ENCODE results near the gene SH2D3A. TPM values are rescaled to one million over a fixed set of nuclear protein-coding genes. Genes with fewer than 3 reads are reported as not detected.
A peak's percentile ranks its signal among the peaks of the same experiment; 100 is the strongest.

Gene SH2D3A
- total and polyA plus RNA-seq, 2 of the 4 experiments (the other 2 are of a cell fraction), result under 0.01 to 0.09 TPM

DNA sequence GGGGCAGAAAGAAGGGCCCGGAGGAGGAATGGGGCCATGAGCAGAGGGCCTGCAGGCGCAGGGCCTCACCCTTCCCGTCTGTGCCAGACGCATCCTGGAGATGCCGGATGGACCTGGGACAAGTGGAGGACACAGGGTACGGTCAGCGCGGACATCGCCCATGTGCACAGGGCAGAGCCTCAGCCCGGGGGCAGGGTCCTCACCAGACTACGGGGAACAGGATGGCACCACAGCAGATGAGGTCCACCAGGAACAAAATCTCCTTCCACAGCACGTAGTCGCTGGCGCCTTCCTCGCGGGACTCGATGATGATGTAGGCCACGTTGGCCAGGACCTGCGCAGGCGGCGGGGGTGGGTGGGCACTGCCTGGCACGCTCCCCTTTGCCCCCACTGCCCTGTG lies 35.4 kb downstream of the SH2D3A start:
- intact Hi-C loops (cut with micrococcal nuclease), result loop anchor here (10.0 kb wide), 1 partner anchor 333 kb away; the partner anchor contains the start of gene ZNF557

More for the DNA sequence above, 35.4 kb downstream of the SH2D3A start:
- Histone ChIP-seq H3K4ac (ENCODE audit: low read depth, low read length) (no peak overlapping the region), H3K14ac (replicated peaks; ENCODE audit: low read depth, low read length) (no peak overlapping the region), H4K5ac (ENCODE audit: low read depth, low read length) (no peak overlapping the region), H4K8ac (ENCODE audit: low read depth in 2 of 2, low read length in 2 of 2) (no peak overlapping the region), H3K9me1 (ENCODE audit: insufficient read depth, low read length) (peaks cover 3% of the 10 kb centered on the region; the same call in 1 of the 2 replicates), H2AK9ac (replicated peaks; ENCODE audit: low read depth, low read length, poor library complexity) (peak overlapping the region; percentile 61), H3K18ac (ENCODE audit: low read depth, low read length) (no peak overlapping the region), H2BK120ac (ENCODE audit: low read depth, low read length) (no peak overlapping the region), H3K27ac (ENCODE audit: insufficient read depth, low read length) (no peak overlapping the region), H3K4me2 (ENCODE audit: low read depth, low read length) (no peak overlapping the region), H3K9ac (ENCODE audit: low read depth, low read length) (no peak overlapping the region), H2BK15ac (ENCODE audit: low read depth, low read length) (no peak overlapping the region), H3K9me3 (ENCODE audit: control insufficient read depth, insufficient read depth, low read length) (no peaks in the 10 kb centered on the region), H2BK5ac (ENCODE audit: low read depth, low read length, poor library complexity, severe bottlenecking) (no peak overlapping the region), H3K4me1 (ENCODE audit: control insufficient read depth, insufficient read depth, low read length) (0 out of 2 replicates have a peak, but pooled peaks cover 1% of the 10 kb centered on the region), H2AFZ (replicated peaks; ENCODE audit: low read length, poor library complexity) (no peak overlapping the region), H3K79me1 (ENCODE audit: low read depth in 1 of 2, low read length in 2 of 2) (peaks cover 0 to 24% of the 10 kb centered on the region in 2 experiments; a peak in 3 of 4 replicates), H3K56ac (ENCODE audit: extremely low read depth, insufficient read depth, low read length) (no peak overlapping the region), H4K20me1 (ENCODE audit: insufficient read depth, low read length) (no peaks in the 10 kb centered on the region), H3K23ac (ENCODE audit: low read depth, low read length) (no peak overlapping the region), H4K91ac (ENCODE audit: insufficient read depth, low read depth, low read length) (no peak overlapping the region), H2BK20ac (ENCODE audit: low read depth, low read length) (no peak overlapping the region), H3K27me3 (ENCODE audit: control insufficient read depth, insufficient read depth, low read length) (no peaks in the 10 kb centered on the region), H3K36me3 (ENCODE audit: control insufficient read depth, insufficient read depth, low read length) (peaks cover 11% of the 10 kb centered on the region; the same call in 1 of the 2 replicates), H2AK5ac (ENCODE audit: low read depth, low read length) (no peak overlapping the region), H3K4me3 (ENCODE audit: insufficient read depth, low read depth, low read length) (no peak overlapping the region)
- ATAC-seq (ENCODE audit: low read depth) (no peak), DNase-seq (no peak)
- in situ Hi-C loops (cut with MboI; ENCODE audit: low sequenced_read_pairs) (loop anchor here (10.0 kb wide), 2 partner anchors 133 to 217 kb away; no protein-coding TSS in a partner anchor), dilution Hi-C loops (cut with HindIII; ENCODE audit: low sequenced_read_pairs, unreplicated experiment) (no loop called here)
- ChIA-PET CTCF (no interaction called here), POLR2A (ENCODE audit: unreplicated experiment) (no interaction called here)
- 97% methylated on average over 20 of the region's 22 CpGs; no CpG with 5 or more reads in 1 of the 2 experiments for WGBS, 2 experiments (ENCODE audit: extremely low coverage in 2 of 2, insufficient read length in 1 of 2)
- TF ChIP-seq RFX5 (IDR thresholded peaks at IDR 0.05; ENCODE audit: low read depth, low read length) (no peak), MAZ (IDR thresholded peaks at IDR 0.05; ENCODE audit: borderline replicate concordance, low read depth, low read length) (no peak), RAD21 (IDR thresholded peaks at IDR 0.05; ENCODE audit: low read length) (no peak), CHD1 (IDR thresholded peaks at IDR 0.05; ENCODE audit: low read depth, low read length) (no peak), RCOR1 (IDR thresholded peaks at IDR 0.05; ENCODE audit: insufficient replicate concordance, low read length) (no peak)
- TF ChIP-seq, protein P1, sequence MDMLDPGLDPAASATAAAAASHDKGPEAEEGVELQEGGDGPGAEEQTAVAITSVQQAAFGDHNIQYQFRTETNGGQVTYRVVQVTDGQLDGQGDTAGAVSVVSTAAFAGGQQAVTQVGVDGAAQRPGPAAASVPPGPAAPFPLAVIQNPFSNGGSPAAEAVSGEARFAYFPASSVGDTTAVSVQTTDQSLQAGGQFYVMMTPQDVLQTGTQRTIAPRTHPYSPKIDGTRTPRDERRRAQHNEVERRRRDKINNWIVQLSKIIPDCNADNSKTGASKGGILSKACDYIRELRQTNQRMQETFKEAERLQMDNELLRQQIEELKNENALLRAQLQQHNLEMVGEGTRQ (IDR thresholded peaks at IDR 0.05; ENCODE audit: low read depth, low read length), result no peak
- no TSS peak for BruUV-seq (replicated peaks)

Data from IMR-90 (cell line).